Retinal pigment epithelial cell (primary cell): ENCODE data around the gene DAPK1.

Source experiments
- DNase-seq: peaks from one replicate; pipeline ENCODE4 v3.0.0-alpha.2; 2010; ENCODE audit warnings: low read depth
- H3K4me3 ChIP-seq: 2 replicates; pipeline ENCODE4 v1.5.1; 2011; ENCODE audit warnings: mild to moderate bottlenecking, low read length, control low read depth, moderate library complexity
- TF ChIP-seq, protein P1 (sequence below): conservative IDR thresholded peaks from 2 replicates; pipeline ENCODE4 v1.5.1; 2011; ENCODE audit warnings: low read depth, low read length, control low read depth, inconsistent platforms

The DAPK1 gene

DNA sequence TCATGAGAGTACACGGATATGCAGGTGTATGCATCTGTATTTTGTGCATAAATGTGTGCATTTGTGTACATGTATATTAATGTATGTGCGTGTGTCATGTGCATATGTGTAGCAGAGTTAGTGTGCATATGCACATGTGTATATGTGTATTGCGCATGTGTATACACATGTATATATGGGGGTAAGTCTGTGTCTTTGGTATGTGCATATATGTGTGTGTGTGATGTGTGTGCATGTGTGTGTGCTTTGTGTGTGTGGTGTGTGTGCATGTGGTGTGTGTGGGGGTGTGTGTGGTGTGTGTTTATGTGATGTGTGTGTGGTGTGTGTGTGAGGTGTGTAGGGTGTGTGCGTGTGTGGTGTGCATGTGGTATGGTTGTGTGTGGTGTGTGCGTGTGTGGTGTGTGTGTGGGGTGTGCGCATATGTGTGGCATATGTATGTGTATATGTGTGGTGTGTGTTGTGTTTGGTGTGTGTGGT lies 215.2 kb downstream of the DAPK1 start:
- TF ChIP-seq, protein P1, sequence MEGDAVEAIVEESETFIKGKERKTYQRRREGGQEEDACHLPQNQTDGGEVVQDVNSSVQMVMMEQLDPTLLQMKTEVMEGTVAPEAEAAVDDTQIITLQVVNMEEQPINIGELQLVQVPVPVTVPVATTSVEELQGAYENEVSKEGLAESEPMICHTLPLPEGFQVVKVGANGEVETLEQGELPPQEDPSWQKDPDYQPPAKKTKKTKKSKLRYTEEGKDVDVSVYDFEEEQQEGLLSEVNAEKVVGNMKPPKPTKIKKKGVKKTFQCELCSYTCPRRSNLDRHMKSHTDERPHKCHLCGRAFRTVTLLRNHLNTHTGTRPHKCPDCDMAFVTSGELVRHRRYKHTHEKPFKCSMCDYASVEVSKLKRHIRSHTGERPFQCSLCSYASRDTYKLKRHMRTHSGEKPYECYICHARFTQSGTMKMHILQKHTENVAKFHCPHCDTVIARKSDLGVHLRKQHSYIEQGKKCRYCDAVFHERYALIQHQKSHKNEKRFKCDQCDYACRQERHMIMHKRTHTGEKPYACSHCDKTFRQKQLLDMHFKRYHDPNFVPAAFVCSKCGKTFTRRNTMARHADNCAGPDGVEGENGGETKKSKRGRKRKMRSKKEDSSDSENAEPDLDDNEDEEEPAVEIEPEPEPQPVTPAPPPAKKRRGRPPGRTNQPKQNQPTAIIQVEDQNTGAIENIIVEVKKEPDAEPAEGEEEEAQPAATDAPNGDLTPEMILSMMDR: no peak
- H3K4me3 ChIP-seq: no peak overlapping the region
- no peak for DNase-seq

DNA sequence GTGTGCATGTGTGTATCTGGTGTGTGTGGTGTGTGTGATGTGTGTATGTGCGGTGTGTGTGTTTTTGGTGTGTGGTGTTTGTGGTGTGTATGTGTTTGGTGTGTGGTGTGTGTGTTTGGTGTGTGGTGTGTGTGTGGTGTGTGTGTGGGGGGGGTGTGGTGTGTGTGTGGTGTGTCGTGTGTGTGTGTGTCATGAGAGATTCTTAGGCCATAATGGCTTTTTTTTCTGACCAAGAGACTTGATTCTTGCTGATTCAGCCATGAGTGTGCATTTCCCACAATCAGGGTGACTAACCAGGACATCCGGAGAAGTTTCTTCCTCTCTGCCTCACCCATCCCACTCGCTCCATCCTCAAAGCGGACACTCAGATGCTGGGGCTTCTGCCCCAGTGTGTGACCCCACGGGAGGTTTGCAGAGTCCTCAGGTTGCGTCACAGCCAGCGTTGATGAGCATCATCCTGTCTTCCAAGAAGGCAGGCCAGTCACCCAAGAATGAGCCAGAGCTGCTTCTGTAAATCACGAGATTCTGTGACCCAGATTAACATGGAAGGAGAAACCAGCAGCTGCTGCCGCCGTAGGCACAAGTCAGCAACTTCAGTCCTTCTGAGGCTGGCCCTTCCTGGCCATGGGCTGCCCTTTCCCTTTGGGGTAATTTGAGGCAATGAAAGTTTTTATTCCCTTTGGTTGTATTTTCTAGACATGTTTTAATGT lies 215.8 kb downstream of the DAPK1 start:
- TF ChIP-seq, protein P1: no peak
- peak; percentile 61 for DNase-seq
- peak overlapping the region; percentile 35 for H3K4me3 ChIP-seq

DNA sequence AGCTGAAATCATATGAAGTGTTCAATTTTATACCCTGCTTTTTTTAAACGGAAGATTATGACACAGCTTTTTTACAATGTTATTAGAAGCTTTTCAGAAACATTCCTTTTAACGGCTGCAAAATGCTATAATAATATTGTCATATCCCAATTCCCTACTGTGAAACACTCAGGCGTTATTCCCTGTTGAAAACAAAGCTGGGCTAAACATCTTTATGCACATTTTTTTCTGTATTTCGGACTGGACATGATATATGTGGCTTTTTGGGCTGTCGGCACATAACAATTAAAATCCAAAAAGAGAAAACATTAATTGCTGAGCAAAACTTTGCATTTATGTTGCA lies 216.3 kb downstream of the DAPK1 start:
- TF ChIP-seq, protein P1: no peak
- no peak overlapping the region for H3K4me3 ChIP-seq
- DNase-seq: no peak

DNA sequence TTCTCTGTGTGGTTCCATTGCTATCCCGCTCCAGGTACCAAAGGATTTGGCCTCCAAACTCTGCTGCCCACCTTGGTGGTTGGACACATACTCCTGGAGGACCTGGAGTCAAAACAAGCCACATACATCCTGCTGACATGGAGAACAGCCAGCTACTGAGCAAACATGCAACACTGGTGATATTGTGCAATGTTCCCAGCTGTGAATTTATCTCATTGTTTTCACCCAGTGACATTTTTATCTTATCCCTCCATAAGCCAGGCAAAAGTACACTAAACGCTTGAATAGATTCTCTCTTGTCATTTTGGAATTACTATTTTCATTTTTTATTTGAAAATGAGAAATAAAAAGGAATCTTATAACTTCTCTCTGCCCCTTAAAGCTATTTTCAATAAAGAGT lies 217.2 kb downstream of the DAPK1 start:
- TF ChIP-seq, protein P1: no peak
- DNase-seq: no peak
- H3K4me3 ChIP-seq: no peak overlapping the region

DNA sequence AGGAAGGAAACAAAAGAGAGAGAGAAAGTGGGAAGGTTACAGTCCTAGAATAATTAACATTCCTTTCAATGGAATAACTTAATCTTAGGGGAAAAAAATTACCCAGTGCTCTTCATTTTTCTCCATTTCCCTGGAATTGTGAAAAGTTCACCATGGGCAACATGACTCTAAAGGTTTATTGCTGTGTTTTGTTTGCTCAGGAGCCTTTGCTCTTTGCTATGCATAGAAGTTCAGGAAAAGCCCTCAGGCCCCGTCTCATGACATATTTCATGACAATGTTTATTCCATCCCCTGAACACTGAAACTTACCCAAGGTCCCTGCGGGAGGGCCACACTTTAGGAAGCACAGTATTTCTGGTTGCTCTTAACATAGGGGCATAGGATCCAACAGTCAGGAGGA lies 218.5 kb downstream of the DAPK1 start:
- no peak for DNase-seq
- no peak overlapping the region for H3K4me3 ChIP-seq
- TF ChIP-seq, protein P1: no peak

DNA sequence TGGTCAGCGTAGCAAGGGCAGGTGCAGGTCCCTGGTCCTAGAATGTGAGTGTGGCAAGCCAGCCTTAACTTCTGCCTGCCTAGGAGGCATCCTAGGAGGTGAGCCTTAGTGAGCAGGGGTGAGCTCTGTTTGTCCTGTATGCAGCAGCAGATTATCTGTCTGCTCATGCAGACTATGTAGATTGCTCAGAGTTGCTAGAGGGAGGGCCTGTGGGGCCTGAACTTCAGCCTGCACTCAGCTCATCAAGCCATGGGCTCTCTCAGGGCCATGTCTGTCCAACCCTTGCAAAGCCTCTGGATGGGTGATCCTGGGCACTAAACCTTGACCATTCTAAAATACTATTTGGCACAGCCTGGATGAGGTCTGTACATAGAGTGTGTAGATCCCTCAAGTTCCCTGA lies 219.8 kb downstream of the DAPK1 start:
- DNase-seq: no peak
- no peak overlapping the region for H3K4me3 ChIP-seq
- TF ChIP-seq, protein P1: no peak

DNA sequence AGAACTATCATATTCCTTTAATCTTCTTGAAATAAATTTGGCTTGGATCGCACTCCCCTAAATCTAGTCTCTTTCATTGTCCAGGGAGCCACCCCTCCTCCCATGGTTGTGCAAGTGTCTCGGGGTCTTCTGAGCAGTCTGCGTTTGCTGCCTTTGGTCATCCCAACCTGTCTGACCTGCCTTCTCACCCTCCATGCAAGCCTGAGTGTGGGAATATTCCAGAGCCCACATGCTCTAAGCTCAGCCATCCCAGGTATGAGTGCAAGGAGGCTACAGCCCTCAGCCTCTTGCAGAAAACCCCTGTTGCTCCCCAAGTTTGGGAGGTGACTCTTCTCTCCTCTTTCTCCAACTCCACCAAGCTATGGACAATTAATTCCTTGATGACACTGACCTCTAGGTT lies 220.6 kb downstream of the DAPK1 start:
- TF ChIP-seq, protein P1: no peak
- DNase-seq: no peak

More for the DNA sequence above, 220.6 kb downstream of the DAPK1 start:
- no peak overlapping the region for H3K4me3 ChIP-seq
